Transverse colon (tissue), 4 donors: Measurements from ENCODE around the gene MCF2L2. TPM values are rescaled to one million over a fixed set of nuclear protein-coding genes. Genes with fewer than 3 reads are reported as not detected.

ENCODE experiments used
- DNase-seq: peaks from one replicate; pipeline ENCODE4 v3.0.0-alpha.2; 2019
- H3K27ac ChIP-seq, 4 donors: fragments of 200-600 bp; sonication (generic); 2 replicates each; pipeline ENCODE4 v1.5.1; 2016 to 2018; ENCODE audit warnings: inconsistent platforms in 4 of 4
- H3K27me3 ChIP-seq: fragments of 200-600 bp; sonication (generic); 2 replicates; pipeline ENCODE4 v1.5.1; 2017; ENCODE audit warnings: inconsistent platforms
- H3K36me3 ChIP-seq, 4 donors: fragments of 200-600 bp; sonication (generic); 2 replicates each; pipeline ENCODE4 v1.5.1; 2017 to 2019; ENCODE audit warnings: inconsistent platforms in 4 of 4
- H3K4me1 ChIP-seq, 4 donors: fragments of 200-600 bp; sonication (generic); 2 replicates each; pipeline ENCODE4 v1.5.1; 2017 to 2020; ENCODE audit warnings: inconsistent platforms in 4 of 4
- H3K4me3 ChIP-seq, 4 donors: fragments of 200-600 bp; sonication (generic); 1 replicate in 1 of 4; 2 replicates in 3 of 4; pipeline versions ENCODE4 v1.5.1 to v1.6.1; 2017 to 2019; ENCODE audit warnings: inconsistent platforms in 4 of 4
- H3K9me3 ChIP-seq, 2 donors: fragments of 200-600 bp; sonication (generic); 2 replicates each; pipeline ENCODE4 v1.5.1; 2017 to 2019; ENCODE audit warnings: inconsistent platforms in 2 of 2
- EP300 ChIP-seq: sonication (generic); formaldehyde crosslinking; IDR thresholded peaks from one replicate; pipeline ENCODE4 v1.6.1; 2017; ENCODE audit warnings: antibody characterized with exemption, low read depth
- POLR2A ChIP-seq: fragments of 450-650 bp; IDR thresholded peaks from one replicate; pipeline ENCODE4 v1.6.1; 2016; ENCODE audit warnings: antibody characterized with exemption, mild to moderate bottlenecking, moderate library complexity
- POLR2AphosphoS5 ChIP-seq, 3 donors: sonication (generic); formaldehyde crosslinking; IDR thresholded peaks; one replicate each; pipeline ENCODE4 v1.6.1; 2016; ENCODE audit warnings: antibody characterized with exemption in 3 of 3
- WGBS, 2 donors: methylation state at CpG; one replicate each; pipeline ENCODE4 v1.1.5; 2018; ENCODE audit warnings: low coverage in 1 of 2; 5-methylcytosine and 5-hydroxymethylcytosine counted together
- in situ Hi-C, 4 donors: fragments of 200-750 bp; cut with MboI; loops; one replicate each; pipeline versions ENCODE4 v1.15.0 to v1.15.1; 2017; ENCODE audit warnings: low sequenced_read_pairs in 3 of 4, low pct_ligation_motif_present in 1 of 4, low pct_unique_long_range_greater_than_20kb in 1 of 4
- intact Hi-C: fragments of 100-400 bp; cut with DNase I; formaldehyde crosslinking; loops from one replicate; pipeline ENCODE4 v1.15.1; 2023; ENCODE audit warnings: low total_unique reads
- total RNA-seq, 4 donors: library from RNA; depleted of rRNA; stranded (reverse); fragments of >200 nt; gene quantifications; one replicate each; pipeline ENCODE4 v1.1.0, GENCODE V29; 2016
- TF ChIP-seq, protein P1 (sequence below), 5 experiments: fragments of 200-600 bp in 3 of 5; fragments of 450-650 bp in 2 of 5; sonication (generic) in 3 of 5; IDR thresholded peaks; 1 replicate in 2 of 5; 2 replicates in 3 of 5; pipeline ENCODE4 v1.5.1; 2016 to 2017; ENCODE audit warnings: antibody characterized with exemption in 5 of 5, inconsistent platforms in 3 of 5, mild to moderate bottlenecking in 2 of 5, moderate library complexity in 1 of 5

The MCF2L2 gene
- total RNA-seq, 4 donors from 2014 or later: 0.20 to 3.7 (median 2.0) TPM

DNA sequence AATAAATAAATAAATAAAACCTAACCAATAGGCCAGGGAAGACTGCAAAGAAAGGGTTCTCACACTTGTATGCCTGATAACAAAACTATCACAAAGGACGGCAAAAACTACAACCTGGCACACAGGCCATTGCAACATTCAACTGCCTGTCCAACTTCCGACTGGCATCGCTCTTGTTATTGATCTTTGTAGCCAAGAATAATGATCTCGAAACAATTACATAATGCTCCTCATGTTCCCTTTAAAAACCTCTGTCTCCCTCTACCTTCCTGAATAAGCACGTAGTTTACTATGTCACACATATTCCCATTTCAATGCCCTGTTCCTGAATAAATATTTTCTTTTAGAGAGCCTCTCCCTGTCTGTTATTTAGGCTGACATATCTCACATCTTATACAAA lies 101.1 kb downstream of the MCF2L2 start:
- no peaks in the 10 kb centered on the region for H3K36me3 ChIP-seq
- H3K4me3 ChIP-seq: no peak overlapping the region
- H3K9me3 ChIP-seq: no peaks in the 10 kb centered on the region
- TF ChIP-seq POLR2AphosphoS5 (IDR thresholded peaks at IDR 0.05): no peak
- TF ChIP-seq, protein P1, sequence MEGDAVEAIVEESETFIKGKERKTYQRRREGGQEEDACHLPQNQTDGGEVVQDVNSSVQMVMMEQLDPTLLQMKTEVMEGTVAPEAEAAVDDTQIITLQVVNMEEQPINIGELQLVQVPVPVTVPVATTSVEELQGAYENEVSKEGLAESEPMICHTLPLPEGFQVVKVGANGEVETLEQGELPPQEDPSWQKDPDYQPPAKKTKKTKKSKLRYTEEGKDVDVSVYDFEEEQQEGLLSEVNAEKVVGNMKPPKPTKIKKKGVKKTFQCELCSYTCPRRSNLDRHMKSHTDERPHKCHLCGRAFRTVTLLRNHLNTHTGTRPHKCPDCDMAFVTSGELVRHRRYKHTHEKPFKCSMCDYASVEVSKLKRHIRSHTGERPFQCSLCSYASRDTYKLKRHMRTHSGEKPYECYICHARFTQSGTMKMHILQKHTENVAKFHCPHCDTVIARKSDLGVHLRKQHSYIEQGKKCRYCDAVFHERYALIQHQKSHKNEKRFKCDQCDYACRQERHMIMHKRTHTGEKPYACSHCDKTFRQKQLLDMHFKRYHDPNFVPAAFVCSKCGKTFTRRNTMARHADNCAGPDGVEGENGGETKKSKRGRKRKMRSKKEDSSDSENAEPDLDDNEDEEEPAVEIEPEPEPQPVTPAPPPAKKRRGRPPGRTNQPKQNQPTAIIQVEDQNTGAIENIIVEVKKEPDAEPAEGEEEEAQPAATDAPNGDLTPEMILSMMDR (IDR thresholded peaks at IDR 0.05): no peak
- no peak for TF ChIP-seq EP300
- no peak for TF ChIP-seq POLR2A
- no peak overlapping the region for H3K27ac ChIP-seq
- WGBS, 2 donors: 79 to 83% methylated on average over 4 to 5 of the region's 5 CpGs
- DNase-seq: no peak
- H3K27me3 ChIP-seq: no peaks in the 10 kb centered on the region
- intact Hi-C loops (no loop called here), in situ Hi-C loops (no loop called here)
- peaks cover 0 to 6% (median 0%) of the 10 kb centered on the region in 4 donors for H3K4me1 ChIP-seq

DNA sequence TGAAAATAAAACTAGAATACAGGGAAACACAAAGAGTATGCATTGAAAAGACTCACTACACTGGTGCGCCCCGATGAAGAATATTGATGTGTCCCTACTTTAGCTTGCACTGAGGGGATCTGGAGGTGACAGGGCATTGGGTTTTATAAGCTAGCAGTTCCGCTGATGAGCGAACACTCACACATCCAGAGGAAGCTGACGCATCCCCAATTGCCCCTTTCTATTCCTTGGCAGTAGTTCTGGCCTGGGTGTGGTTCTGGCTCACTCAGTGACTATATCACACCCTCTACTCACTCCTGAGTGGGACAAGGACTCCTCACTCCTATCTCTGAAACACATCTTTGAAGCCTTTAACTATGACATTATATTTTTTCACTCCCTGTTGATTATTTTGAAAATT lies 104.3 kb downstream of the MCF2L2 start:
- H3K36me3 ChIP-seq: no peaks in the 10 kb centered on the region
- H3K27ac ChIP-seq: no peak overlapping the region
- intact Hi-C loops (no loop called here), in situ Hi-C loops (no loop called here)
- no peaks in the 10 kb centered on the region for H3K27me3 ChIP-seq
- H3K4me1 ChIP-seq: peaks cover 0 to 6% (median 0%) of the 10 kb centered on the region in 4 donors
- H3K9me3 ChIP-seq: no peaks in the 10 kb centered on the region
- no peak overlapping the region for H3K4me3 ChIP-seq
- TF ChIP-seq, protein P1 (IDR thresholded peaks at IDR 0.05): no peak
- no peak for TF ChIP-seq EP300
- no peak for TF ChIP-seq POLR2A
- no peak for TF ChIP-seq POLR2AphosphoS5 (IDR thresholded peaks at IDR 0.05)
- 98 to 100% methylated on average over 5 of the region's 5 CpGs for WGBS, 2 donors
- no peak for DNase-seq

GRCh38 chr3:183319371-183319770 lies 109.0 kb downstream of the MCF2L2 start:
- Histone ChIP-seq H3K4me1 (peaks cover 0 to 11% (median 5%) of the 10 kb centered on the region in 4 donors), H3K4me3 (no peak overlapping the region), H3K9me3 (no peaks in the 10 kb centered on the region), H3K36me3 (no peaks in the 10 kb centered on the region), H3K27me3 (no peaks in the 10 kb centered on the region), H3K27ac (no peak overlapping the region)
- no peak for TF ChIP-seq POLR2A
- TF ChIP-seq POLR2AphosphoS5 (IDR thresholded peaks at IDR 0.05): no peak
- in situ Hi-C loops (no loop called here), intact Hi-C loops (no loop called here)
- no peak for DNase-seq

- in situ Hi-C loops (no loop called here), intact Hi-C loops (no loop called here)
- H3K4me3 ChIP-seq: no peak overlapping the region
- TF ChIP-seq POLR2AphosphoS5 (IDR thresholded peaks at IDR 0.05) (no peak), POLR2A (no peak), EP300 (no peak)
- TF ChIP-seq, protein P1 (IDR thresholded peaks at IDR 0.05): no peak
- H3K27ac ChIP-seq: no peak overlapping the region
- no peak for DNase-seq
- H3K4me1 ChIP-seq: peaks cover 0 to 11% (median 5%) of the 10 kb centered on the region in 4 donors
- 78 to 86% methylated on average over 5 of the region's 5 CpGs for WGBS, 2 donors
- H3K27me3 ChIP-seq: no peaks in the 10 kb centered on the region
- no peaks in the 10 kb centered on the region for H3K36me3 ChIP-seq
- no peaks in the 10 kb centered on the region for H3K9me3 ChIP-seq
These were observed 109.5 kb downstream of the MCF2L2 start for GRCh38 chr3:183318877-183319276.
